PC-3 (cell line): ENCODE data around the gene PHETA1. TPM values are rescaled to one million over a fixed set of nuclear protein-coding genes. Genes with fewer than 3 reads are reported as not detected.
"Not testable (repeated sequence)": the region's sequence is repeated elsewhere in the genome, so short reads cannot be mapped to it uniquely, and the experiment has no call there.

Source experiments
- ATAC-seq: fragments of 200-7000 bp; cut with Tn5 transposase; 2 replicates; pipeline ENCODE4 v1.9.1; 2020; ENCODE audit warnings: mild to moderate bottlenecking, moderate library complexity
- BruUV-seq: library from RNA; stranded (reverse); fragments of 400-500 nt; replicated peaks from 2 replicates; lab custom pipeline; 2021; lab: Mats Ljungman, UMichigan
- CTCF ChIA-PET: fragments of 300-600 bp; sonication (Branson Sonifier 250); formaldehyde crosslinking; loops from one replicate; lab custom pipeline; 2022; ENCODE audit warnings: antibody characterized with exemption; lab: Charles Lee
- POLR2A ChIA-PET: fragments of 300-600 bp; sonication (Branson Sonifier 250); formaldehyde crosslinking; loops from one replicate; lab custom pipeline; 2022; ENCODE audit warnings: antibody characterized with exemption; ENCODE audit not compliant: unreplicated experiment; lab: Charles Lee
- DNase-seq: peaks from one replicate; pipeline ENCODE4 v3.0.0-alpha.2; 2015
- H2AFZ ChIP-seq: fragments of 300-600 bp; sonication (generic); 2 replicates; pipeline ENCODE4 v1.6.0; 2016; ENCODE audit warnings: antibody characterized with exemption, low read length
- H3F3A ChIP-seq: fragments of 300-600 bp; sonication (generic); one replicate; pipeline ENCODE4 v1.6.0; 2017; ENCODE audit warnings: antibody characterized with exemption, low read length, control low read depth, mild to moderate bottlenecking; ENCODE audit not compliant: unreplicated experiment
- H3K27ac ChIP-seq: fragments of 300-600 bp; sonication (generic); 2 replicates; pipeline ENCODE4 v1.5.1; 2016; ENCODE audit warnings: mild to moderate bottlenecking, low read length
- H3K27me3 ChIP-seq: fragments of 300-600 bp; sonication (generic); 2 replicates; pipeline ENCODE4 v1.6.1; 2016; ENCODE audit warnings: low read length, mixed read lengths
- H3K36me3 ChIP-seq: fragments of 300-600 bp; sonication (generic); 2 replicates; pipeline ENCODE4 v1.6.1; 2016; ENCODE audit warnings: low read depth, mixed run types, low read length, mixed read lengths
- H3K4me1 ChIP-seq: fragments of 300-600 bp; sonication (generic); 2 replicates; pipeline ENCODE4 v1.5.1; 2016; ENCODE audit warnings: low read length; ENCODE audit not compliant: insufficient read depth
- H3K4me2 ChIP-seq: fragments of 300-600 bp; sonication (generic); 2 replicates; pipeline ENCODE4 v1.6.0; 2016; ENCODE audit warnings: low read length
- H3K4me3 ChIP-seq: fragments of 300-600 bp; sonication (generic); 2 replicates; pipeline ENCODE4 v1.5.1; 2016; ENCODE audit warnings: mild to moderate bottlenecking, low read length, mixed read lengths
- H3K79me2 ChIP-seq: fragments of 300-600 bp; sonication (generic); 2 replicates; pipeline ENCODE4 v1.6.1; 2017; ENCODE audit warnings: low read length, mixed read lengths
- H3K9ac ChIP-seq: fragments of 300-600 bp; sonication (generic); 2 replicates; pipeline ENCODE4 v1.6.0; 2016; ENCODE audit warnings: mild to moderate bottlenecking, low read length
- H3K9me2 ChIP-seq: fragments of 300-600 bp; sonication (generic); replicated peaks from 2 replicates; pipeline ENCODE4 v1.6.1; 2016; ENCODE audit warnings: mixed run types, low read length, mixed read lengths
- H3K9me3 ChIP-seq: fragments of 300-600 bp; sonication (generic); 2 replicates; pipeline ENCODE4 v1.6.1; 2016; ENCODE audit warnings: low read length, mixed read lengths
- H4K20me1 ChIP-seq: fragments of 300-600 bp; sonication (generic); 2 replicates; pipeline ENCODE4 v1.6.1; 2016; ENCODE audit warnings: low read length, mixed read lengths
- EZH2 ChIP-seq: fragments of 300-600 bp; sonication (generic); IDR thresholded peaks from one replicate; pipeline ENCODE4 v1.6.1; 2017; ENCODE audit warnings: antibody characterized with exemption, mild to moderate bottlenecking, low read length; ENCODE audit not compliant: unreplicated experiment
- EZH2phosphoT487 ChIP-seq: fragments of 300-600 bp; sonication (generic); IDR thresholded peaks from 2 replicates; pipeline ENCODE4 v1.6.1; 2018; ENCODE audit warnings: mild to moderate bottlenecking, antibody characterized with exemption, low read length, borderline replicate concordance
- intact Hi-C: fragments of 100-400 bp; cut with micrococcal nuclease; formaldehyde crosslinking; loops from 2 replicates; pipeline ENCODE4 v1.9.0; 2023
- total RNA-seq: library from RNA; depleted of rRNA; stranded (reverse); fragments of >200 nt; gene quantifications from 2 replicates; pipeline ENCODE4 v1.2.3, GENCODE V29; 2014
- TF ChIP-seq, protein P1 (sequence below): fragments of 300-600 bp; sonication (generic); conservative IDR thresholded peaks from 2 replicates; pipeline ENCODE4 v1.5.1; 2017; ENCODE audit warnings: antibody characterized with exemption, low read depth, mild to moderate bottlenecking, low read length

Gene PHETA1
- total RNA-seq, 1 experiment from 2014 or later: 18.6 TPM

- peak overlapping the region; percentile 91 for H3K4me3 ChIP-seq
- peaks cover 32% of the 10 kb centered on the region for H3K79me2 ChIP-seq
- TF ChIP-seq, protein P1, sequence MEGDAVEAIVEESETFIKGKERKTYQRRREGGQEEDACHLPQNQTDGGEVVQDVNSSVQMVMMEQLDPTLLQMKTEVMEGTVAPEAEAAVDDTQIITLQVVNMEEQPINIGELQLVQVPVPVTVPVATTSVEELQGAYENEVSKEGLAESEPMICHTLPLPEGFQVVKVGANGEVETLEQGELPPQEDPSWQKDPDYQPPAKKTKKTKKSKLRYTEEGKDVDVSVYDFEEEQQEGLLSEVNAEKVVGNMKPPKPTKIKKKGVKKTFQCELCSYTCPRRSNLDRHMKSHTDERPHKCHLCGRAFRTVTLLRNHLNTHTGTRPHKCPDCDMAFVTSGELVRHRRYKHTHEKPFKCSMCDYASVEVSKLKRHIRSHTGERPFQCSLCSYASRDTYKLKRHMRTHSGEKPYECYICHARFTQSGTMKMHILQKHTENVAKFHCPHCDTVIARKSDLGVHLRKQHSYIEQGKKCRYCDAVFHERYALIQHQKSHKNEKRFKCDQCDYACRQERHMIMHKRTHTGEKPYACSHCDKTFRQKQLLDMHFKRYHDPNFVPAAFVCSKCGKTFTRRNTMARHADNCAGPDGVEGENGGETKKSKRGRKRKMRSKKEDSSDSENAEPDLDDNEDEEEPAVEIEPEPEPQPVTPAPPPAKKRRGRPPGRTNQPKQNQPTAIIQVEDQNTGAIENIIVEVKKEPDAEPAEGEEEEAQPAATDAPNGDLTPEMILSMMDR: peak; percentile 59
- no peak for TF ChIP-seq EZH2
- no peak for TF ChIP-seq EZH2phosphoT487
- peaks cover 10% of the 10 kb centered on the region; the same call in 1 of the 2 replicates for H3K4me1 ChIP-seq
- ChIA-PET POLR2A (no interaction called here), CTCF (interaction anchor here (0.6 kb wide), 1 partner anchor 9 kb away, joined by 3 read pairs; no protein-coding TSS in a partner anchor)
- no peaks in the 10 kb centered on the region for H3K36me3 ChIP-seq
- no peaks in the 10 kb centered on the region for H3F3A ChIP-seq
- H3K27me3 ChIP-seq: no peaks in the 10 kb centered on the region
- DNase-seq: peak; percentile 92
- intact Hi-C loops: no loop called here
- H2AFZ ChIP-seq: peak overlapping the region; percentile 80
- no peaks in the 10 kb centered on the region for H4K20me1 ChIP-seq
- no peak overlapping the region for H3K9ac ChIP-seq
- H3K27ac ChIP-seq: no peak overlapping the region
- no TSS peak for BruUV-seq
- no peaks in the 10 kb centered on the region for H3K9me2 ChIP-seq
- no peaks in the 10 kb centered on the region for H3K9me3 ChIP-seq
- ATAC-seq: peak; percentile 88
- H3K4me2 ChIP-seq: peak overlapping the region; percentile 98
Measured at GRCh38 chr12:111405149-111405858, 36.4 kb upstream of the PHETA1 start.

- Histone ChIP-seq H3K79me2 (peaks cover 32% of the 10 kb centered on the region), H3K27ac (no peak overlapping the region), H3K36me3 (no peaks in the 10 kb centered on the region), H3K27me3 (no peaks in the 10 kb centered on the region), H2AFZ (peak overlapping the region; percentile 80; the same call in 1 of the 2 replicates), H3K4me2 (peak overlapping the region; percentile 98), H4K20me1 (no peaks in the 10 kb centered on the region), H3K4me3 (peak overlapping the region; percentile 91), H3K4me1 (peaks cover 10% of the 10 kb centered on the region; the same call in 1 of the 2 replicates), H3K9me2 (no peaks in the 10 kb centered on the region), H3K9me3 (no peaks in the 10 kb centered on the region), H3F3A (no peaks in the 10 kb centered on the region), H3K9ac (no peak overlapping the region)
- ChIA-PET CTCF (interaction anchor here (0.6 kb wide), 1 partner anchor 8 kb away, joined by 3 read pairs; no protein-coding TSS in a partner anchor), POLR2A (no interaction called here)
- intact Hi-C loops: no loop called here
- ATAC-seq (no peak), DNase-seq (no peak)
- TF ChIP-seq, protein P1: no peak
- no TSS peak for BruUV-seq
Measured at GRCh38 chr12:111404362-111405148, 35.7 kb upstream of the PHETA1 start.

- H2AFZ ChIP-seq, BruUV-seq, H3K9me3 ChIP-seq, H3K4me2 ChIP-seq, H3K9ac ChIP-seq, H3F3A ChIP-seq, H4K20me1 ChIP-seq, H3K27ac ChIP-seq, H3K4me3 ChIP-seq, DNase-seq, CTCF ChIA-PET, POLR2A ChIA-PET, ATAC-seq, H3K27me3 ChIP-seq, intact Hi-C loops, H3K36me3 ChIP-seq, H3K9me2 ChIP-seq: not testable (repeated sequence)
- Histone ChIP-seq H3K4me1 (peaks cover 20% of the 10 kb centered on the region), H3K79me2 (peaks cover 13% of the 10 kb centered on the region)
Measured at GRCh38 chr12:111402490-111402824, 33.6 kb upstream of the PHETA1 start.
